ENCODE results near the gene DESI1. TPM values are rescaled to one million over a fixed set of nuclear protein-coding genes. Genes with fewer than 3 reads are reported as not detected.

DESI1 gene
- total and polyA plus RNA-seq, 2 of the 13 experiments (the other 11 are each of a cell fraction or from before 2014, with no cell fraction given), result 21.6 to 29.2 TPM

GRCh38 chr22:41589391-41590241, 31.2 kb downstream of the DESI1 start, which contains the start of gene PMM1 (continued):
- TF ChIP-seq IKZF5 (CRISPR knock-in tag; IDR thresholded peaks at IDR 0.05), result peak; percentile 38; the same call in 1 of the 2 replicates
- TF ChIP-seq, protein P1, sequence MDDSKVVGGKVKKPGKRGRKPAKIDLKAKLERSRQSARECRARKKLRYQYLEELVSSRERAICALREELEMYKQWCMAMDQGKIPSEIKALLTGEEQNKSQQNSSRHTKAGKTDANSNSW (CRISPR knock-in tag; IDR thresholded peaks at IDR 0.05; ENCODE audit: borderline replicate concordance), result no peak
- TF ChIP-seq SIX4 (CRISPR knock-in tag; IDR thresholded peaks at IDR 0.05), result no peak
- 0 out of 2 replicates have a peak, but pooled peaks have one; percentile 62 for TF ChIP-seq KLF13 (CRISPR knock-in tag; IDR thresholded peaks at IDR 0.05)
- TF ChIP-seq, protein P2, sequence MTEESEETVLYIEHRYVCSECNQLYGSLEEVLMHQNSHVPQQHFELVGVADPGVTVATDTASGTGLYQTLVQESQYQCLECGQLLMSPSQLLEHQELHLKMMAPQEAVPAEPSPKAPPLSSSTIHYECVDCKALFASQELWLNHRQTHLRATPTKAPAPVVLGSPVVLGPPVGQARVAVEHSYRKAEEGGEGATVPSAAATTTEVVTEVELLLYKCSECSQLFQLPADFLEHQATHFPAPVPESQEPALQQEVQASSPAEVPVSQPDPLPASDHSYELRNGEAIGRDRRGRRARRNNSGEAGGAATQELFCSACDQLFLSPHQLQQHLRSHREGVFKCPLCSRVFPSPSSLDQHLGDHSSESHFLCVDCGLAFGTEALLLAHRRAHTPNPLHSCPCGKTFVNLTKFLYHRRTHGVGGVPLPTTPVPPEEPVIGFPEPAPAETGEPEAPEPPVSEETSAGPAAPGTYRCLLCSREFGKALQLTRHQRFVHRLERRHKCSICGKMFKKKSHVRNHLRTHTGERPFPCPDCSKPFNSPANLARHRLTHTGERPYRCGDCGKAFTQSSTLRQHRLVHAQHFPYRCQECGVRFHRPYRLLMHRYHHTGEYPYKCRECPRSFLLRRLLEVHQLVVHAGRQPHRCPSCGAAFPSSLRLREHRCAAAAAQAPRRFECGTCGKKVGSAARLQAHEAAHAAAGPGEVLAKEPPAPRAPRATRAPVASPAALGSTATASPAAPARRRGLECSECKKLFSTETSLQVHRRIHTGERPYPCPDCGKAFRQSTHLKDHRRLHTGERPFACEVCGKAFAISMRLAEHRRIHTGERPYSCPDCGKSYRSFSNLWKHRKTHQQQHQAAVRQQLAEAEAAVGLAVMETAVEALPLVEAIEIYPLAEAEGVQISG (CRISPR knock-in tag; IDR thresholded peaks at IDR 0.05), result peak; percentile 11; the same call in 1 of the 2 replicates
- TF ChIP-seq TIGD3 (CRISPR knock-in tag; IDR thresholded peaks at IDR 0.05; ENCODE audit: borderline replicate concordance), result 0 out of 2 replicates have a peak, but pooled peaks have one; percentile 59
- TF ChIP-seq IRX3 (CRISPR knock-in tag; IDR thresholded peaks at IDR 0.05; ENCODE audit: borderline replicate concordance, low read depth), result no peak
- TF ChIP-seq, protein P3, sequence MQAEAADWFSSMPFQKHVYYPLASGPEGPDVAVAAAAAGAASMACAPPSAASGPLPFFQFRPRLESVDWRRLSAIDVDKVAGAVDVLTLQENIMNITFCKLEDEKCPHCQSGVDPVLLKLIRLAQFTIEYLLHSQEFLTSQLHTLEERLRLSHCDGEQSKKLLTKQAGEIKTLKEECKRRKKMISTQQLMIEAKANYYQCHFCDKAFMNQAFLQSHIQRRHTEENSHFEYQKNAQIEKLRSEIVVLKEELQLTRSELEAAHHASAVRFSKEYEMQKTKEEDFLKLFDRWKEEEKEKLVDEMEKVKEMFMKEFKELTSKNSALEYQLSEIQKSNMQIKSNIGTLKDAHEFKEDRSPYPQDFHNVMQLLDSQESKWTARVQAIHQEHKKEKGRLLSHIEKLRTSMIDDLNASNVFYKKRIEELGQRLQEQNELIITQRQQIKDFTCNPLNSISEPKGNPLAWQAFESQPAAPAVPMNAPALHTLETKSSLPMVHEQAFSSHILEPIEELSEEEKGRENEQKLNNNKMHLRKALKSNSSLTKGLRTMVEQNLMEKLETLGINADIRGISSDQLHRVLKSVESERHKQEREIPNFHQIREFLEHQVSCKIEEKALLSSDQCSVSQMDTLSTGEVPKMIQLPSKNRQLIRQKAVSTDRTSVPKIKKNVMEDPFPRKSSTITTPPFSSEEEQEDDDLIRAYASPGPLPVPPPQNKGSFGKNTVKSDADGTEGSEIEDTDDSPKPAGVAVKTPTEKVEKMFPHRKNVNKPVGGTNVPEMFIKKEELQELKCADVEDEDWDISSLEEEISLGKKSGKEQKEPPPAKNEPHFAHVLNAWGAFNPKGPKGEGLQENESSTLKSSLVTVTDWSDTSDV (CRISPR knock-in tag; IDR thresholded peaks at IDR 0.05), result no peak
- TF ChIP-seq ZNF557 (CRISPR knock-in tag; IDR thresholded peaks at IDR 0.05), result no peak
- TF ChIP-seq ZNF510 (CRISPR knock-in tag; IDR thresholded peaks at IDR 0.05; ENCODE audit: low read depth), result no peak
- no peak for TF ChIP-seq ZNF619 (CRISPR knock-in tag; IDR thresholded peaks at IDR 0.05)
- peak; percentile 30 for TF ChIP-seq ZNF276 (CRISPR knock-in tag; IDR thresholded peaks at IDR 0.05; ENCODE audit: low read depth)
- TF ChIP-seq NR2F6 (IDR thresholded peaks at IDR 0.05), result no peak
- peak; percentile 1; the same call in 1 of the 2 replicates for TF ChIP-seq NR2F6 (CRISPR knock-in tag; IDR thresholded peaks at IDR 0.05)
- TF ChIP-seq ZNF883 (CRISPR knock-in tag; IDR thresholded peaks at IDR 0.05; ENCODE audit: not compliant biosample characterization), result peak; percentile 23

All from HepG2 (cell line).